Stomach (tissue), 4 donors: ENCODE results near the gene GTF2H1.

Experiments used
- EP300 ChIP-seq: sonication (generic); formaldehyde crosslinking; IDR thresholded peaks from one replicate; pipeline ENCODE4 v1.6.1; 2017; ENCODE audit warnings: antibody characterized with exemption
- POLR2A ChIP-seq, 4 donors: fragments of 450-650 bp; IDR thresholded peaks; one replicate each; pipeline ENCODE4 v1.6.1; 2016; ENCODE audit warnings: antibody characterized with exemption in 4 of 4, control low read depth in 2 of 4, mild to moderate bottlenecking in 1 of 4, moderate library complexity in 1 of 4
- POLR2AphosphoS5 ChIP-seq, 3 donors: sonication (generic); formaldehyde crosslinking; IDR thresholded peaks; one replicate each; pipeline ENCODE4 v1.6.1; 2016; ENCODE audit warnings: antibody characterized with exemption in 3 of 3

- TF ChIP-seq POLR2AphosphoS5 (IDR thresholded peaks at IDR 0.05), result no peak
- TF ChIP-seq EP300, result no peak
- no peak for TF ChIP-seq POLR2A (IDR thresholded peaks at IDR 0.05)
Observed at GRCh38 chr11:18364495-18365073, 42.2 kb downstream of the GTF2H1 start.
